Activated CD8-positive, alpha-beta T cell treated with anti-CD3 and anti-CD28 coated beads for 36 hours (primary cell): ENCODE measurements around the gene GABPB2. TPM values are rescaled to one million over a fixed set of nuclear protein-coding genes. Genes with fewer than 3 reads are reported as not detected.
"Not testable (repeated sequence)": the region's sequence is repeated elsewhere in the genome, so short reads cannot be mapped to it uniquely, and the experiment has no call there.

Source experiments
- ATAC-seq: fragments of 200-7000 bp; cut with Tn5 transposase; one replicate; pipeline ENCODE4 v1.10.0; 2021; ENCODE audit warnings: mild to moderate bottlenecking, moderate library complexity
- CTCF ChIA-PET: fragments of 350-600 bp; sonication (Branson Sonifier 250); formaldehyde crosslinking; loops from one replicate; lab custom pipeline; 2021; ENCODE audit warnings: antibody characterized with exemption; lab: Charles Lee
- POLR2A ChIA-PET: fragments of 350-600 bp; sonication (Branson Sonifier 250); formaldehyde crosslinking; loops from one replicate; lab custom pipeline; 2021; ENCODE audit warnings: antibody characterized with exemption; lab: Charles Lee
- DNase-seq: peaks from one replicate; pipeline ENCODE4 v3.0.0-alpha.2; 2020
- H3K27ac Mint-ChIP-seq: one replicate; pipeline ENCODE4 v1.8.0; 2021; ENCODE audit warnings: mild to moderate bottlenecking, mixed read lengths
- H3K27me3 Mint-ChIP-seq: one replicate; pipeline ENCODE4 v1.8.0; 2021; ENCODE audit warnings: mixed read lengths
- H3K36me3 Mint-ChIP-seq: one replicate; pipeline ENCODE4 v1.8.0; 2021; ENCODE audit warnings: low read depth, mixed read lengths
- H3K4me1 Mint-ChIP-seq: one replicate; pipeline ENCODE4 v1.8.0; 2021; ENCODE audit warnings: low read depth, mixed read lengths
- H3K4me3 Mint-ChIP-seq: one replicate; pipeline ENCODE4 v1.8.0; 2021; ENCODE audit warnings: mild to moderate bottlenecking, moderate library complexity, mixed read lengths
- H3K9me3 Mint-ChIP-seq: one replicate; pipeline ENCODE4 v1.8.0; 2021; ENCODE audit warnings: mixed read lengths
- intact Hi-C: fragments of 100-400 bp; cut with micrococcal nuclease; formaldehyde crosslinking; loops from one replicate; pipeline ENCODE4 v1.10.0; 2022
- total RNA-seq, 2 experiments: library from RNA; stranded (reverse); gene quantifications; one replicate each; pipeline ENCODE4 v1.2.3, GENCODE V29; 2021
- TF ChIP-seq, protein P1 (sequence below): fragments of 200-600 bp; IDR thresholded peaks from one replicate; pipeline ENCODE4 v1.8.0; 2022; ENCODE audit warnings: antibody characterized with exemption, mild to moderate bottlenecking

Gene GABPB2
- total RNA-seq, 2 experiments from 2014 or later, result 17.5 to 19.3 TPM

DNA sequence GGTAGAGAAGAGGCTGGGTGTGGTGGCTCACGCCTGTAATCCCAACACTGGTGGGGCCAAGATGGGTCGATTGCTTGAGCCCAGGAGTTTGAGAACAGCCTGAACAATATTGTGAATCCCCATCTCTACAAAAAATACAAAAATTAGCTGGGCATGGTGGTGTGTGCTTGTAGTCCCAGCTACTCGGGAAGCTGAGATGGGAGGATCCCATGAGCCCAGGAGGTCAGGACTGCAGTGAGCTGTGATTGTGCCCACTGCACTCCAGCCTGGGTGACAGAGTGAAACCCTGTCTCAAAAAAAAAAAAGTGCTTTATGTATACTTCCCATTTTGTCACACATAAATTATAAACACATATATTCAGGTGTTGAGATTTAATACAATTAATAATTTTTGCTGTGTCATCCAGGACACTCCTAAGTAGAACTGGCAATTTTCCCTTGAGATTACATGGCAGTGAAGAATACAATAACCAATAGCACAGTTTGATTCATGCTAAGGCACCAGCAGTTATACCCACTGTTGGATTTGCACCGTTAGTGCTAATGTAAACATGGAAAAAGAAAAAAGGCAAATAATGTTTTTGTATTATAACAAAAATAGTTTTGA, 15.5 kb downstream of the GABPB2 start:
- intact Hi-C loops, result no loop called here
- POLR2A ChIA-PET, result interaction anchor here (1.1 kb wide), 1 partner anchor 10 kb away, joined by 3 read pairs; no protein-coding TSS in a partner anchor
- no peaks in the 10 kb centered on the region for H3K9me3 Mint-ChIP-seq
- CTCF ChIA-PET, result interaction anchor here (0.6 to 2.7 kb wide), 4 partner anchors 14 to 107 kb away, joined by 4 to 8 read pairs (median 6); partner anchors contain the start of gene TNFAIP8L2
- no peak for DNase-seq
- TF ChIP-seq, protein P1, sequence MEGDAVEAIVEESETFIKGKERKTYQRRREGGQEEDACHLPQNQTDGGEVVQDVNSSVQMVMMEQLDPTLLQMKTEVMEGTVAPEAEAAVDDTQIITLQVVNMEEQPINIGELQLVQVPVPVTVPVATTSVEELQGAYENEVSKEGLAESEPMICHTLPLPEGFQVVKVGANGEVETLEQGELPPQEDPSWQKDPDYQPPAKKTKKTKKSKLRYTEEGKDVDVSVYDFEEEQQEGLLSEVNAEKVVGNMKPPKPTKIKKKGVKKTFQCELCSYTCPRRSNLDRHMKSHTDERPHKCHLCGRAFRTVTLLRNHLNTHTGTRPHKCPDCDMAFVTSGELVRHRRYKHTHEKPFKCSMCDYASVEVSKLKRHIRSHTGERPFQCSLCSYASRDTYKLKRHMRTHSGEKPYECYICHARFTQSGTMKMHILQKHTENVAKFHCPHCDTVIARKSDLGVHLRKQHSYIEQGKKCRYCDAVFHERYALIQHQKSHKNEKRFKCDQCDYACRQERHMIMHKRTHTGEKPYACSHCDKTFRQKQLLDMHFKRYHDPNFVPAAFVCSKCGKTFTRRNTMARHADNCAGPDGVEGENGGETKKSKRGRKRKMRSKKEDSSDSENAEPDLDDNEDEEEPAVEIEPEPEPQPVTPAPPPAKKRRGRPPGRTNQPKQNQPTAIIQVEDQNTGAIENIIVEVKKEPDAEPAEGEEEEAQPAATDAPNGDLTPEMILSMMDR, result no peak
- peaks cover 2% of the 10 kb centered on the region for H3K36me3 Mint-ChIP-seq
- H3K27me3 Mint-ChIP-seq, result no peaks in the 10 kb centered on the region
- H3K4me3 Mint-ChIP-seq, result no peak overlapping the region
- no peak for ATAC-seq
- H3K4me1 Mint-ChIP-seq, result no peaks in the 10 kb centered on the region
- H3K27ac Mint-ChIP-seq, result no peak overlapping the region

DNA sequence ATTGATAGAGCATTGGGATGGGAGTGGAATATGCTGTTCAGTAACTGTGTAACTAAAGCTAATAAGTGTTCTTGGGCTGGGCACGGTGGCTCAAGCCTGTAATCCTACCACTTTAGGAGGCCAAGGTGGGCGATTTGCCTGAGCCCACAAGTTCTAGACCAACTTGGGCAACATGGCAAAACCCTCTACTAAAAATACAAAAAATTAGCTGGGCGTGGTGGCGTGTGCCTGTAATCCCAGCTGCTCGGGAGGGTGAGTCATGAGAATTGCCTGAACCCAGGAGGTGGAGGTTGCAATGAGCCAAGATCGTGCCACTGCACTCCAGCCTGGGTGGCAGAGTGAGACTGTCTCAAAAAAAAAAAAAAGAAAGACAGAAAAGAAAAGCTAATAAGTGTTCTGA, 26.9 kb downstream of the GABPB2 start:
- H3K27ac Mint-ChIP-seq, H3K9me3 Mint-ChIP-seq, H3K27me3 Mint-ChIP-seq, H3K36me3 Mint-ChIP-seq, ATAC-seq, DNase-seq, H3K4me3 Mint-ChIP-seq, intact Hi-C loops, H3K4me1 Mint-ChIP-seq: not testable (repeated sequence)
- CTCF ChIA-PET, result interaction anchor here (0.8 to 13.6 kb wide), 2 partner anchors 58 to 93 kb away, joined by 3 to 298 read pairs; partner anchors contain the start of genes TNFAIP8L2 and VPS72
- POLR2A ChIA-PET, result interaction anchor here (0.8 to 1.5 kb wide), 3 partner anchors 26 to 41 kb away, joined by 3 to 5 read pairs (median 4); no protein-coding TSS in a partner anchor

DNA sequence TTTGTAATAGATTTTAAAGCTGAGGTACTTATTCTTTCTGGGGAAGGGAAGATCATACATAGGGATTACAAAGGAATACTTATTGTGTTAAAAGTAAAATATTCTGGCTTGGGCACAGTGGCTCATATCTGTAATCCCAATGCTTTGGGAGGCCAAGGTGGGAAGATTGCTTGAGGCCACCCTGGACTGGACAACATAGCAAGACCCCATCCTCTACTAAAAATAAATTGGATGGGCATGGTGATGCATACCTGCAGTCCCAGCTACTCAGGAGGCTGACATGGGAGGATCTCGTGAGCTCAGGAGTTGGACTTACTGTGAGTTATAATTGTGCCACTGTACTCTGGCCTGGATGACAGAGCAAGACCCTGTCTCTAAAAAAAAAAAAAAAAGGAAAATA, 27.6 kb downstream of the GABPB2 start:
- TF ChIP-seq, protein P1, result no peak
- Mint-ChIP-seq H3K9me3 (no peaks in the 10 kb centered on the region), H3K4me1 (no peaks in the 10 kb centered on the region), H3K36me3 (peaks cover 6% of the 10 kb centered on the region), H3K27me3 (no peaks in the 10 kb centered on the region), H3K27ac (no peak overlapping the region), H3K4me3 (no peak overlapping the region)
- no peak for DNase-seq
- POLR2A ChIA-PET, result interaction anchor here (1.1 to 1.5 kb wide), 2 partner anchors 26 to 41 kb away, joined by 4 to 5 read pairs; no protein-coding TSS in a partner anchor
- CTCF ChIA-PET, result interaction anchor here (0.8 to 13.6 kb wide), 5 partner anchors 9 to 154 kb away, joined by 3 to 298 read pairs (median 18); partner anchors contain the start of genes TNFAIP8L2 and VPS72
- intact Hi-C loops, result no loop called here
- ATAC-seq, result no peak

DNA sequence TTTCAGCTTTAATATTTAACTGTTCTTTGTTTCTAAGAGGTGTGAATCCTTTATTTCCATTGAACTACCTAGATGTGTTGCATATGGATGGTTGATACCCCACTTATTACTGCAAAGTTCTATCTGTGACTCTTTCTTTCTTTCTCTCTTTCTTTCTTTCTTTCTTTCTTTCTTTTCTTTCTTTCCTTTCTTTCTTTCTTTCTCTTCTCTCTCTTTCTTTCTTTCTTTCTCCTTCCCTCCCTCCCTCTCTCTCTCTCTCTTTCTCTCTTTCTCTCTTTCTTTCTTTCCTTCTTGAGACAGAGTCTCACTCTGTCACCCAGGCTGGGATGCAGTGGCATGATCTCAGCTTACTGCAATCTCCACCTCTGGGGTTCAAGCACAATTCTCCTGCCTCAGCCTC, 34.1 kb downstream of the GABPB2 start:
- Mint-ChIP-seq H3K9me3 (no peaks in the 10 kb centered on the region), H3K4me1 (no peaks in the 10 kb centered on the region), H3K36me3 (no peaks in the 10 kb centered on the region), H3K27me3 (no peaks in the 10 kb centered on the region), H3K27ac (no peak overlapping the region), H3K4me3 (no peak overlapping the region)
- intact Hi-C loops, result no loop called here
- CTCF ChIA-PET, result interaction anchor here (0.9 to 13.6 kb wide), 3 partner anchors 12 to 51 kb away, joined by 4 to 298 read pairs (median 7); partner anchors contain the start of gene TNFAIP8L2
- DNase-seq (no peak), ATAC-seq (no peak)
- TF ChIP-seq, protein P1, result no peak
- POLR2A ChIA-PET, result no interaction called here

DNA sequence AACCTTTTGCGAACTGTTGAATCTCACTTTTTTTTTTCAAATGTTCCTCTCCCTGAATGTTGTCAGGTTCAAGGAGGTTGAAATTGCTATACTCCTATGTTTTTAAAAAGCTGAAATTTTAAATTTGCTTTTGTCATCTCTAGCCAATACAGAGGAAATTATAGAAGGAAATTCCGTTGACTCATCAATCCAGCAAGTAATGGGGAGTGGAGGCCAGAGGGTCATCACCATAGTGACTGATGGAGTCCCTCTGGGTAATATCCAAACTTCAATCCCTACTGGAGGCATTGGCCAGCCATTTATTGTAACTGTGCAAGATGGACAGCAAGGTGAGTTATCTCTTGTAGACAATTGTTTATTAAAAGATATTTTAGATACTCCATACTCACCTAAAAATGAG, 36.3 kb downstream of the GABPB2 start:
- H3K9me3 Mint-ChIP-seq, result no peaks in the 10 kb centered on the region
- ATAC-seq (no peak), DNase-seq (no peak)
- POLR2A ChIA-PET, result interaction anchor here (0.6 kb wide), 1 partner anchor 11 kb away, joined by 3 read pairs; no protein-coding TSS in a partner anchor
- H3K27ac Mint-ChIP-seq, result no peak overlapping the region
- CTCF ChIA-PET, result interaction anchor here (0.9 kb wide), 1 partner anchor 24 kb away, joined by 3 read pairs; no protein-coding TSS in a partner anchor
- H3K4me3 Mint-ChIP-seq, result no peak overlapping the region
- TF ChIP-seq, protein P1, result no peak
- no peaks in the 10 kb centered on the region for H3K27me3 Mint-ChIP-seq
- intact Hi-C loops, result no loop called here
- peaks cover 4% of the 10 kb centered on the region for H3K36me3 Mint-ChIP-seq
- no peaks in the 10 kb centered on the region for H3K4me1 Mint-ChIP-seq
